Endothelial cell of umbilical vein (primary cell): Measurements from ENCODE around the gene CFAP61. TPM values are rescaled to one million over a fixed set of nuclear protein-coding genes. Genes with fewer than 3 reads are reported as not detected.

Experiments
- BruUV-seq: library from RNA; stranded (reverse); fragments of 400-500 nt; replicated peaks from 2 replicates; lab custom pipeline; 2021; lab: Mats Ljungman, UMichigan
- CTCF ChIA-PET: fragments of 300-600, 350-600 bp; sonication (Branson Sonifier 250); formaldehyde crosslinking; loops from one replicate; lab custom pipeline; 2021; ENCODE audit warnings: antibody characterized with exemption, inconsistent platforms; lab: Charles Lee
- POLR2A ChIA-PET: fragments of 300-600, 350-600 bp; sonication (Branson Sonifier 250); formaldehyde crosslinking; loops from one replicate; lab custom pipeline; 2021; ENCODE audit warnings: antibody characterized with exemption, inconsistent platforms; lab: Charles Lee
- DNase-seq: peaks from one replicate; pipeline ENCODE4 v3.0.0-alpha.2; 2011; ENCODE audit warnings: low read depth, low spot score
- FAIRE-seq: peaks from 2 replicates; lab custom pipeline; 2011; peaks lifted over from hg19 to GRCh38; lab: Jason Lieb, UNC
- H2AFZ ChIP-seq: 2 replicates; pipeline ENCODE4 v1.6.0; 2012; ENCODE audit warnings: low read depth, low read length, control low read depth, inconsistent platforms
- H3K27ac ChIP-seq: 2 replicates; pipeline ENCODE4 v1.5.1; 2011; ENCODE audit warnings: low read depth, mild to moderate bottlenecking, control low read depth, low read length, moderate library complexity; ENCODE audit not compliant: insufficient read depth
- H3K27me3 ChIP-seq, 2 experiments: 2 replicates each; pipeline versions ENCODE4 v1.6.0 to v1.6.1; 2011; ENCODE audit warnings: low read length in 2 of 2, mixed read lengths in 1 of 2; ENCODE audit not compliant: control insufficient read depth in 2 of 2, insufficient read depth in 2 of 2
- H3K36me3 ChIP-seq, 2 experiments: 2 replicates in 1 of 2; 3 replicates in 1 of 2; pipeline ENCODE4 v1.5.1; 2011; ENCODE audit warnings: low read length in 2 of 2, mild to moderate bottlenecking in 1 of 2, moderate library complexity in 1 of 2; ENCODE audit not compliant: control insufficient read depth in 2 of 2, insufficient read depth in 2 of 2; ENCODE audit errors: extremely low read depth in 1 of 2
- H3K4me1 ChIP-seq: 3 replicates; pipeline ENCODE4 v1.5.1; 2011; ENCODE audit warnings: mild to moderate bottlenecking, low read length; ENCODE audit not compliant: control insufficient read depth, insufficient read depth; ENCODE audit errors: extremely low read depth
- H3K4me2 ChIP-seq: 2 replicates; pipeline ENCODE4 v1.6.1; 2011; ENCODE audit warnings: low read length, control low read depth, mixed read lengths; ENCODE audit not compliant: insufficient read depth
- H3K4me3 ChIP-seq, 3 experiments: fragments of 200-600 bp in 1 of 3; sonication (generic), shearing (Covaris generic) in 1 of 3; replicated peaks in 1 of 3; 2 replicates each; pipeline ENCODE4 v1.5.1; 2011 to 2016; ENCODE audit warnings: control low read depth in 3 of 3, low read length in 3 of 3, mild to moderate bottlenecking in 2 of 3, inconsistent platforms in 1 of 3, low read depth in 1 of 3, moderate library complexity in 1 of 3; ENCODE audit not compliant: insufficient read depth in 1 of 3
- H3K79me2 ChIP-seq: 2 replicates; pipeline ENCODE4 v1.6.0; 2012; ENCODE audit warnings: low read length, inconsistent platforms; ENCODE audit not compliant: control insufficient read depth, insufficient read depth
- H3K9ac ChIP-seq: replicated peaks from 2 replicates; pipeline ENCODE3; 2011; ENCODE audit warnings: low read length, control low read depth; ENCODE audit not compliant: insufficient read depth; ENCODE audit errors: extremely low read depth
- H3K9me1 ChIP-seq: replicated peaks from 3 replicates; pipeline ENCODE4 v1.6.0; 2011; ENCODE audit warnings: mild to moderate bottlenecking, low read length; ENCODE audit not compliant: control insufficient read depth, insufficient read depth; ENCODE audit errors: extremely low read depth
- H3K9me3 ChIP-seq: replicated peaks from 2 replicates; pipeline ENCODE4 v1.5.1; 2012; ENCODE audit warnings: low read length, inconsistent platforms; ENCODE audit not compliant: control insufficient read depth, insufficient read depth
- H4K20me1 ChIP-seq: replicated peaks from 2 replicates; pipeline ENCODE3; 2011; ENCODE audit warnings: mild to moderate bottlenecking, low read length; ENCODE audit not compliant: control insufficient read depth, insufficient read depth; ENCODE audit errors: extremely low read depth
- CTCF ChIP-seq, 2 donors: IDR thresholded peaks; 1 replicate in 1 of 2; 2 replicates in 1 of 2; pipeline ENCODE4 v1.5.1; 2011; ENCODE audit warnings: low read length in 2 of 2, mild to moderate bottlenecking in 2 of 2, moderate library complexity in 2 of 2, control low read depth in 1 of 2, inconsistent platforms in 1 of 2, low read depth in 1 of 2; ENCODE audit not compliant: insufficient read depth in 1 of 2; ENCODE audit errors: extremely low read depth in 1 of 2
- EZH2 ChIP-seq: IDR thresholded peaks from 2 replicates; pipeline ENCODE4 v1.6.1; 2012; ENCODE audit warnings: borderline replicate concordance, low read depth, mild to moderate bottlenecking, moderate library complexity, low read length, inconsistent platforms; ENCODE audit not compliant: severe bottlenecking
- FOS ChIP-seq: IDR thresholded peaks from 2 replicates; pipeline ENCODE4 v1.6.1; 2011; ENCODE audit warnings: mild to moderate bottlenecking, low read length, moderate library complexity, borderline replicate concordance; ENCODE audit not compliant: insufficient read depth
- GATA2 ChIP-seq: IDR thresholded peaks from 2 replicates; pipeline ENCODE4 v1.7.0; 2011; ENCODE audit warnings: low read depth, mild to moderate bottlenecking, moderate library complexity, mixed read lengths, low read length; ENCODE audit not compliant: insufficient read length, insufficient read depth
- JUN ChIP-seq: IDR thresholded peaks from 2 replicates; pipeline ENCODE4 v1.6.1; 2011; ENCODE audit warnings: borderline replicate concordance, low read depth; ENCODE audit not compliant: insufficient read length, insufficient read depth
- MYC ChIP-seq: IDR thresholded peaks from one replicate; pipeline ENCODE4 v1.6.1; 2011; ENCODE audit warnings: mild to moderate bottlenecking, low read depth, low read length
- POLR2A ChIP-seq: IDR thresholded peaks from 2 replicates; pipeline ENCODE4 v1.6.1; 2012; ENCODE audit warnings: low read depth, mild to moderate bottlenecking, control low read depth, low read length
- POLR2AphosphoS5 ChIP-seq: IDR thresholded peaks from 2 replicates; pipeline ENCODE4 v1.6.1; 2012; ENCODE audit warnings: low read depth, mild to moderate bottlenecking, control low read depth, low read length, moderate library complexity; ENCODE audit not compliant: insufficient read depth
- dilution Hi-C: fragments of 300-500 bp; cut with MboI; formaldehyde crosslinking; loops from one replicate; pipeline ENCODE4 v1.15.0; 2019; ENCODE audit warnings: low sequenced_read_pairs; ENCODE audit not compliant: extremely low pct_ligation_motif_present
- intact Hi-C: fragments of 100-400 bp; cut with micrococcal nuclease; formaldehyde crosslinking; loops from one replicate; pipeline ENCODE4 v1.10.0; 2022
- polyA plus RNA-seq, 4 experiments: library from polyadenylated mRNA; depleted of rRNA in 3 of 4; stranded (reverse) in 3 of 4; unstranded in 1 of 4; fragments of >200 nt; gene quantifications; 2 replicates each; pipeline versions ENCODE4 v1.2.1 to v1.2.3, GENCODE V29; 2011 to 2012; ENCODE audit warnings: missing spikeins in 1 of 4
- total RNA-seq: library from RNA; stranded (reverse); gene quantifications from 2 replicates; pipeline ENCODE4 v1.2.3, GENCODE V29; 2021
- TF ChIP-seq, protein P1 (sequence below): IDR thresholded peaks from 2 replicates; pipeline ENCODE4 v1.6.1; 2011; ENCODE audit not compliant: insufficient read depth, insufficient read length

CFAP61 gene
- total and polyA plus RNA-seq, 2 donors (not counting 3 experiments of a cell fraction or from before 2014, with no cell fraction given), result not detected

- H3K79me2 ChIP-seq, result no peaks in the 10 kb centered on the region
- H4K20me1 ChIP-seq, result no peaks in the 10 kb centered on the region
- H3K4me1 ChIP-seq, result no peaks in the 10 kb centered on the region
- no peak overlapping the region for H2AFZ ChIP-seq
- no peaks in the 10 kb centered on the region for H3K36me3 ChIP-seq
- no TSS peak for BruUV-seq
- H3K27ac ChIP-seq, result no peak overlapping the region
- CTCF ChIA-PET, result interaction anchor here (1.0 kb wide), 1 partner anchor 25 kb away, joined by 3 read pairs; no protein-coding TSS in a partner anchor
- H3K9ac ChIP-seq, result no peak overlapping the region
- DNase-seq (no peak), FAIRE-seq (no peak)
- H3K9me3 ChIP-seq, result no peaks in the 10 kb centered on the region
- no peak overlapping the region for H3K4me3 ChIP-seq
- TF ChIP-seq, protein P1, sequence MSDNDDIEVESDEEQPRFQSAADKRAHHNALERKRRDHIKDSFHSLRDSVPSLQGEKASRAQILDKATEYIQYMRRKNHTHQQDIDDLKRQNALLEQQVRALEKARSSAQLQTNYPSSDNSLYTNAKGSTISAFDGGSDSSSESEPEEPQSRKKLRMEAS, result no peak
- TF ChIP-seq CTCF (IDR thresholded peaks at IDR 0.05; ENCODE audit: extremely low read depth in 1 of 2, insufficient read depth in 1 of 2, low read depth in 1 of 2, low read length in 2 of 2) (no peak), JUN (no peak), FOS (no peak), POLR2AphosphoS5 (no peak), MYC (no peak), POLR2A (no peak), EZH2 (no peak), GATA2 (no peak)
- no peaks in the 10 kb centered on the region for H3K27me3 ChIP-seq
- intact Hi-C loops (no loop called here), dilution Hi-C loops (no loop called here)
- POLR2A ChIA-PET, result no interaction called here
- no peak overlapping the region for H3K4me2 ChIP-seq
- no peaks in the 10 kb centered on the region for H3K9me1 ChIP-seq
Measured at GRCh38 chr20:20303320-20303719, 251.0 kb downstream of the CFAP61 start.
